Measurements from ENCODE around the gene RDM1.
A peak's percentile ranks its signal among the peaks of the same experiment; 100 is the strongest.
"Not testable (repeated sequence)": the region's sequence is repeated elsewhere in the genome, so short reads cannot be mapped to it uniquely, and the experiment has no call there.

Gene RDM1, protein sequence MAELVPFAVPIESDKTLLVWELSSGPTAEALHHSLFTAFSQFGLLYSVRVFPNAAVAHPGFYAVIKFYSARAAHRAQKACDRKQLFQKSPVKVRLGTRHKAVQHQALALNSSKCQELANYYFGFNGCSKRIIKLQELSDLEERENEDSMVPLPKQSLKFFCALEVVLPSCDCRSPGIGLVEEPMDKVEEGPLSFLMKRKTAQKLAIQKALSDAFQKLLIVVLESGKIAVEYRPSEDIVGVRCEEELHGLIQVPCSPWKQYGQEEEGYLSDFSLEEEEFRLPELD

DNA sequence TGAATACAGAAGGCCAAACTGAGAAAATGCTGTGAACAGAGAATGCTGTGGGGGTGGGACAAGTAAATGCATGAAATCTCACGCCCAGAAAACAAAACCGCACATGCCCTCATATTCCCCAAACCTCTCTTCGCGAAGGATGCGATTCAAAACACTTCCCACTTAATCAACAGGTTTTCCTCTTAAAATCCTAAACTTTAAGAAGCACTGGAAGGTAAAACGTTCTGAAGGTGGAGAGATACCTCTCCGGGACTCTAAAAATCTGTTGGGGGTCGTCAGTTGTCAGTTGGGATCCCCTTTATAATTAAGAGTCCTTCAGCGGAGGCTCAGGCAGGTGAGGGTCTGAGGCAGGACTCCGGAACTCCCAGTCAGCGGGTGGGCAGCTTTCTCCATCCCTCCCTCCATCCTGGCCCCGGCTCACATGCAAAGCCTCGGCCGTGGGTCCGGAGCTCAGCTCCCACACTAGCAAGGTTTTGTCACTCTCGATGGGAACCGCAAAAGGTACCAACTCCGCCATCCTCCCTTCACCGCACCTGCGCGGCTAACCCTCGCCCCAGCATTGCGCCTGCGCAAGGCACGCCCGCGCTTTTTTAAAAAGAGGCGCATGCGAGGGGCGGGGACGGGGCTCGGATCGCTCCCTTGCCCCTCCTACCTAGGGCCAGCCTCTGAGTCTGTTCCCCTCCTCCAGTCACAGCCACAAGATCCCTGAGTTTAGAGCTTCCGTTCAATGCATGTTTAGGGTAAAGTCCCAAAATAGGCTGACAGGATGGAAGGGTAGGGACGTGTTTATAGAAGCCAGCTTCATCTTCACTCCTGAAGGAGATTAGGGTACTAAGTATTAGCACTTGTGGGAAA lies at the start of gene RDM1:
RDM1 (minus strand) TSS at position 563 of the 855 bp plus-strand sequence; CDS start at position 517, 46 bp downstream.
- DNase-seq: peak; percentile 33

DNA sequence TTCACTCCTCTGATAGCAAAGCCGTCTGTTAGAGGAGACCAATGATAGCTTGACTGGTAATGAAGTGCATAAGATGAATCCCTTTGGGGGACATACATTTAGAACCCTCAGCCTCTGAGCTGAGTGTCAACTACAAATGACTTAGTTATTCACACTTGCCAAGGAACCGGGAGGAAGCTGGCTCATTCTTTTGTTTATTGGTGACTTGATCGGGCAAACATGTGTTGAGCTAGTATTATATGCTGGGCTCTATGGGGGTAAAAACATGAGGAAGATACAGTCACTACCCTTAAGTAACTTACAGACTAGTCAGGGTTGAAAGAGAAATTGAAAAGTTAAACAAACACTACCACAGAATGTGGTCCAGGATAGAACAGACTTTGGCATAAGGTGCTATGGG lies 47.8 kb upstream of the RDM1 start:
- DNase-seq: no peak

DNA sequence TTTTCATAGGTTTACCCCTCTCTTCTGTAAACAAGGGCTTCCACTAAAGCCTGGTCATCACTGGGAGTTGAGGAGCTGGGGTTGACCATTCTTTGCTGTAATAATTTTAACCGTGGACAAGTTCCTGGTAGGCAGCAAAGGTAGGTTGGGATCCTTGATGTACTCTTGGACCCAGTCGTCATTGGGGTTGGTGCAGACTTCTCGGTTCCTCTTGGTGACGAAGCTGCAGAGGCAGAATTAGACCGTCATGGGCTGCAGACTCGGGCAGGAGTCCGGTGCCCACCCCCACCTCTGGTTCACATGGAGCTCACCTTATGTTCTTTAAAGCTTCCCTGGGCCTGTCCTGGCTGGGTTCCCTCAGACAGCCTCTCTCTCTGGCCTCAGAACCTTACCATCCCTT lies 46.9 kb upstream of the RDM1 start:
- DNase-seq: no peak

DNA sequence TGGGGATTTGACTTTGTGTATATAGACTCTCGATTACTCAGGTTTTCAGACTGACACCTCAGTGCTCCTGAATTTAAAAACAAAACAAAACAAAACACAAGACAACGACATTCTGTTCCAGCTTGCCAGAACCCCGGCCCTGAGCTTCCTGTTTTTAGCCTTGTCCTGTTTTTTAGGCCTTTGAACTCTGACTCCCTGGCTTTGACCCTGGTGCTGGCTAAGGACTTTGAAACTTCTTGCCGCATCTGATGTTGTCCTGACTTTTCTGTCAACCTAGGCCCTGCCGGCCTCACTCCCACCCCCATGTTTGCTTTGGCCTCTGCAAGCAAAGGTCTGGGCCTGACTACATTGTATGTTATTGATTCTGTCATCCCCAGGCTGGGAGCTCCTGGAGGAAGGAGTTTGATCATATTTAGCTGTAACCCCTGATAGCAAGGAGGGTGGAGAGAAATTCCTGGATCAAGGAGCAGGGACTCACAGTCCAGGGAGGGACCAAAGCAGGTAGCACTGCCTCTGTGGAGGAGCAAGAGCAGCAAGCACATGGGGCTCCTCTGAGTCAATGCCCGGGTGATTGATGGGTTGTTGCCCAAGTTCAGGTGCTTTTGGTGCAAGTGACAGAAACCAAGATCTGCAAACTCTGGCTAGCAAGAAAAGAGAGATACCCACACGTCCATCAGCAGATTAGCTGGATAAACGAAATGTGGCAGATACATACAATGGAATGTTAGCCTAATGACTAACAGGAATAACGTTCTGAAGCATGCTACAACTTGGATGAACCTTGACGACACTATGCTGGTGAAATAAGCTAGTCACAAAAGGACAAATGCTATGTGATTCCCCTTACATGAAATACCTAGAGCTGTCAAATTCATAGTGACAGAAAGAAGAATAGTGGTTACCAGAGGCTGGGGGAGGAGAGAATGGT lies 43.0 kb upstream of the RDM1 start:
- no peak for DNase-seq

DNA sequence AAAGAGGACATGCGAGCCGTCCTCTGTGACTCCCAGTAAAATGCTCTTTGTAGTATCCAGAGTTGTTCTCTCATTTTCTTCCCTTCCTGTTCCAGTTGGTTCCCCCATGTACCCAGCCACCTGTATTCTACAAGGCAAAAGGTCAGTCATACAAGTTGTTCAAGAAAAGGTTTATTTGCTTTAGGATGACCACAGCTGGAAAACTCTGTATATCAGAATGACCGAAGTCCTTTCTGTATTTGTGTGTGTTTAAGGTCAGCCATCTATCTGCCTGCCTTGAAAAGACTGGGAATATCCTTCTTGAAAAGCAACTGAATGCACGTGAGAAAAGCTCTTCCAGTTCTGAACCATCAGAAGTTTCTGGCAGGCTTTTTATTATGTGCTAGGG lies 42.4 kb upstream of the RDM1 start:
- no peak for DNase-seq

DNA sequence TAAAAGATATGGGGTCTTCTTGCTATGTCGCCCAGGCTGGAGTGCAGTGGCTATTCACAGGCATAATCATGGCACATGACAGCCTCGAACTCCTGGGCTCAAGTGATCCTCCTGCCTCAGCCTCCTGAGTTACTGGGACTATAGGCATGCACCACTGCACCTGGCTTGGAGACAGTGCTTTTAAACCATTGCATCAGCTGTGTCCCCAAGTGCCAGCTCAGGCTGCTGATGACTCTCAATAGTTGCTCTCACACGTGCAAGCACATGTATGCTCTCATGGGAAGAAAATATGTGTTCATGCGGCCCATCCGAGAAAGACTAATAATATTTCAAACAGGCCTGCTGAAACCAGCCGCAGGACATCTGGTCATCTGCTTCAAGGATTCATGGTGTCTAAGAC lies 42.0 kb upstream of the RDM1 start:
- no peak for DNase-seq

DNA sequence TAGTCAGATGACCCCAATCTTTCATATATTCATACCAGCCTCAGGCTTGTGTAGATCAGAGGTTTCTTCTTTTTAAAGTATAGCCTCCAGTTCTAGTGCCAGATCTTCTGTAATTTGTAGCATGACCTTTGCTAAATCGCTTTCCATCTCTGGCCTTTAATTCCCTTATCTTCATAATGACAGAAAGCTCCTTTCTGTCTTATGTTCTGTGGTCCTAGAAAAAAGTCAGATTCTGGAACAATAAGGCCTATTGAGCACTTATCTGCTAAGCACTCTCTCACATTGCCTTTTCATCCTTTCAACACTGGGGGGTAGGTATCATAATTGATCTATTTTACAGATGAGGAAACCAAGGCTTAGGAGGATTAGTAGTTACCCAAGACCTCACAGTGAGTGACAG lies 41.5 kb upstream of the RDM1 start:
- DNase-seq: no peak

DNA sequence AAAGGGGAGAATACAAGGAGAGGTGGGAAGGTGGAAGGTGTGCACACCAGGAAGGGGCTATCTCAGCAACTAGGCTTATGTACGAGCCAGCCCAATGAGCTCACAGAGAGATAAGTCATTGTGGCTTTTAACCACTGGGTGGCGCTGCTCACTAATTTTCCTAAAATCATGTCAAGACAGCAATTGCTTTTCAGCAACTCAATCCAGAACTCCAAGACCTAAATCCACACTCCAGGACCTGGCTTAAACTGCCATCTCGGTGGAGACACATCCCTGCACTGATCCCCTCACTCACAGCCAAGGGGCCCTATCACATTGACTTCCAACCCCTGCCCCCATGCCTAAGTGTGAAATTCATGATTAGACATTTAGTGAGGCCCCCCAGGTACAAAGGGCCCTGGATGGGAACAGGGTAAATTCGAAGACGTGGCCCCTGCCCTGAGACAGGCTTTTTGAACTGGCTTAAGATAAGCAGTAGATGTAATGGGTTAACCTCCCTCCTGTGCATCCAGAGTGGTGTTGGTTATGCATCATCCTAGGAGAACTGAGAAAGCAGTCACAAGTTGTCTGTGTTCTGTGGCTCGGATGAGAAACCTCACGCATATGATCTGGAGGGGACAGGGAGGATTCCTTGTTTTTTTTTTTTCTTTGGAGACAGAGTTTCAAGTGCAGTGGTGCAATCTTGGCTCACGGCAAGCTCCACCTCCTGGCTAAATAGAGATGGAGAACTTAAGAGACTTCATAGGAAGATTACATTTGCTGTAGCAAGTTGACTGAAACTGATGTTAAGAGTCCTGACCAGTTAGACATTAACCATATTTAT lies 39.2 kb upstream of the RDM1 start:
- DNase-seq: peak; percentile 28

DNA sequence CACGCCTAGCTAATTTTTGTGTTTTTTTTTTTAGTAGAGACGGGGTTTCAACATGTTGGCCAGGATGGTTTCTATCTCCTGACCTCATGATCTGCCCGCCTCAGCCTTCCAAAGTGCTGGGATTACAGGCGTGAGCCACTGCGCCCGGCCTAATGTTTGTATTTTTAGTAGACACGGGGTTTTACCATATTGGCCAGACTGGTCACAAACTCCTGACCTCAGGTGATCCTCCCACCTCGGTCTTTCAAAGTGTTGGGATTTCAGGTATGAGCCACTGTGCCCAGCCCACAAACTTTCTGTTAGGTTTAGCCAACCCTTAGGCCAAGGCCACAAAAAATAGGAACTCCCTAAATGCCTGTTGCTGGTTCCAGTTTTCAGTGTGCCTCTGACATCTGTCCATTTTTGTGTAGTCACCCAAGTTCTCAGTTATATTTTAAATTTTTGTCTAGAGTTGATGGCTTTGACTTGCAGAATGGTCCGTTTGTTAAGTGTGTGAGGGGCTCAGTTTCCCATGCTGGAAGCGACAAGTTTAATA lies 38.0 kb upstream of the RDM1 start:
- DNase-seq: no peak

DNA sequence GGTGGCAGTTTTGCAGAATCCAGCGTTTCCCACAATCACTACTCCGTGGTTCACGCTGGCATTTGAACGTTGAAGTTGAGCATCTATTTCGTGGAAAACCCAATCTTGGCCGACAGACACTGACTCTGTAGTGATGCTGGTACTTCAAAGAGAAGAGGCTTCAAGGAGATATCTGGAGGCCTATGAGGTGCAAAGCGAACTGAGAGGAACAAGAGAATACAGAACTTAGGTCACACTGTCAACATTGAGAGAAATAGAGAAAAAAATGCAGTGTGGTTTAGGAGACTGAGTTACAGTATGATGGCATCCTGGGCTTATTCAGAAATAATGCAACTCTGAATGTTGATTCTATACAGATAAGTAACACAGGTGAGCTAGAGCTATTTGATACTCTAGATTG lies 34.7 kb upstream of the RDM1 start:
- DNase-seq: no peak

DNA sequence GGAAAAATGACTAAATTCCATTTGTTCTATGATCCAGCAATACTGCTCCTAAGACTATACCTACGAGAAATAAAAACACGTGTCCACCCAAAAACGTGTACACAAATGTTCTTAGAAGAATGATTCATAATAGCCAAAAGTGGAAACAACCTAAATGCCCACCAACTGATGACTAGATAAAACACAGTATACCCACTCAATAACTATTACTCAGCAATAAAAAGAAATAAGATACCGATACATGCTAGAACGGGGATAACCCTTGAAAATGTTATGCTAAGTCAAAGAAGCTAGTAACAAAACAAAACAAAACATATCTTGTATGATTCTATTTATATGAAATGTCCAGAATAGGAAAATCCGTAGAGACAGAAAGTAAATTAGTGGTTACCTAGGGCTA lies 33.1 kb upstream of the RDM1 start:
- no peak for DNase-seq

DNA sequence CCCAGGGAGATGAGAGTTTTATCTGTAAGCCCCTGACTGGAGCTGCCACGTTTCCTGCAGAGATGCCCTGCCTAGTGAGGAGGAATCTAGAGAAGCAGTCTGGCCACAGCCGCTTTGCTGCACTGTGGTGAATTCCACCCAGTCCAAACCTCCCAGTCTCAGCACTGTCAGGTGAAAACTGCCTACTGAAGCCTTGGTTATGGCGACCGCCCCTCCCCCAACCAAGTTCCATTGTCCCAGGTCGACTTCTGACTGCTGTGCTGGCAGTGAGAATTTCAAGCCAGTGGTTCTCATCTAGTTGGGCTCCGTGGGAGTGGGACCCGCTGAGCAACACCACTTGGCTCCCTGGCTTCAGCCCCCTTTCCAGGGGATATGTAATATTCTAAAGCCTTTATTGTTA lies 23.1 kb upstream of the RDM1 start:
- no peak for DNase-seq

DNA sequence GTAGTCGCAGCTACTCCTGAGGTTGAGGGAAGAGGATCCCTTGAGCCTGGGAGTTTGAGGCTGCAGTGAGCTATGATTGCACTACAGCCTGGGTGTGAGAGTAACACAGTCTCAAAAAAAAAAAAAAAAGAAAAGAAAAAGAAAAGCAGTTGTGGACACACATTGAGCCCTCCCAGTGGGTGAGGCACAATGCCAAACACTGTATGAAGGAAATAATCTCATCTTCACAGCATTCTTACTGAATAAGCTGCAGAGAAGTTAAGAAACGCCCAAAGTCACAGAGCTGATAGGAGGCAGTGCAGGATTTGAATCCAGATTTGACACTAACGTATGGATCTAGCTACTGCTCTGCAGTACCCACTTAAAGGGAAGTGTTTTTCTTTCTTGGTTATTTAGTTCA lies 18.8 kb upstream of the RDM1 start:
- no peak for DNase-seq

DNA sequence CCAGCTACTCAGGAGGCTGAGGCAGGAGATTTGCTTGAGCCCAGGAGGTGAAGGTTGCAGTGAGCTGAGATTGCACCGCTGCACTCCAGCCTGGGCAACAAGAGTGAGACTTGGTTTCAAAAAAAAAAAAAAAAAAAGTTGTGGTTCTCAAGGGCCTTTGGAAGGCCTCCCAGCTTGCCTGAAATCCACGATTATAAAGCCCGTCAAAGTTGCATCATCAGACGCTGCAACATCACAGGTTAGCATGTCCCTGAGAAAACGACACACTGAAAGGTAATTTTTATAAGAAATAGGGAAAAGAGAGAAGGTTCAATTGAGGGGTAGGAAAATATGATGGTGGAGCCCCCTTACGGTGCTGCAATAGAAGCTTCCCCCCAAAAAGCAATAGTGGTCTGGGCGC lies 17.5 kb upstream of the RDM1 start:
- no peak for DNase-seq

DNA sequence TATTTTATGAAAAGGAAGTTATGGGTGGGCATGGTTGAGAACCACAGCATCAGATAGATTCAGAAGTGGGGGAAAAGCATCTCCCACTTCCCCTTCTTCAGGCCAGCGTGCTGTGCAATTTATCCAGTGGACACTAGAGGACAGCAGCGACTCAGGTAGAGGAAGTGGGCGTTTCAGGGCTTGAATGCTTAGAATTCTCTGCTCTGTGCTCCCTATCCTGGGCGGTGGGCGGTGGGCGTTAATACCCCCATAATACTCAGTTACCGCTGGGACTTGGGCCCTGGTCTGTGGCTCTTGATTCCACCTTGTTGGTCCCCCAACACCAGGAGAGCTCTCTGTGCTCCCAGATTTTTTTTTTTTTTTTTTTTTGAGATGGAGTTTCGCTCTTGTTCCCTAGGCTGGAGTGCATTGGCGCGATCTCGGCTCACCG lies 16.6 kb upstream of the RDM1 start:
- DNase-seq: no peak

DNA sequence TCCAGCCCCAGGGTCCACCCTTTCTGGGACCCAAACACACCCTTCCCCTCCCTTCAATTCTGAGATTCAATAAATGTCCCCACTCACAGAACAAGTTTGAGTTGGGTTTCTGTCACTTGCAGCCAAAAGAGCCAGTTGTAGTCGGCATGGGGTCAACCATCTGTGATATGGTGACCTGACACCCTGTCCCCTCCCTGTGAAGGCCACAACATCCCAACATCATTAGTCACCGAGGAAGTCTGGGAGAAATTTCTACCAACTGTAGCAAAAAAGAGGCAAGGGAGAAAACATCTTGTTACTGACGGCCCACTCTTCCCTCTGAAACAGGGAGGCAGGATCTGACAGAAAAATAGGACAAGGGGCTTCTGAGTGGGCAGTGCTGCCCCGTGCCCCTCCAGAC lies 13.6 kb upstream of the RDM1 start:
- no peak for DNase-seq

DNA sequence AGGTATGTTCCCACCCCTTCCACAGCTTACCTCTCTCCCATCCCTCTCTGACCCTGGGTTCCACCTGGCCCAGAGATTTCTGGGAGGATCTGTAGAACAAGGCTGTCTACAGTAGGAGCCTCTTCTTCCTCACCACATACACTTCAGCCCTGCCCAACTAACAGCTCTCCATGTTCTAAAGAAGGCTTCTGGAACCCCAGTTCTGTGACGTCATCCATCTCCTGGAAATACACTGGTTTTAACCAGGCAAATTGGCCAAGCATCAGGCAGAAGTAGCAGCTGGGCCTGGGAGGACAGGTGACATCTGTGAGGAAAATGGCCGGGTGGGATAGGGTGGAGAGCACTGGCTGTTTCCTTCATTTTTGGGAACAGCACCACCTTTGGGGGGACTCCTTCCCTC lies 13.0 kb upstream of the RDM1 start, which contains the start of gene LYZL6:
LYZL6 (minus strand) TSS at position 177 of the 400 bp plus-strand sequence. CDS start 4,357 bp downstream, outside the sequence.
- no peak for DNase-seq

DNA sequence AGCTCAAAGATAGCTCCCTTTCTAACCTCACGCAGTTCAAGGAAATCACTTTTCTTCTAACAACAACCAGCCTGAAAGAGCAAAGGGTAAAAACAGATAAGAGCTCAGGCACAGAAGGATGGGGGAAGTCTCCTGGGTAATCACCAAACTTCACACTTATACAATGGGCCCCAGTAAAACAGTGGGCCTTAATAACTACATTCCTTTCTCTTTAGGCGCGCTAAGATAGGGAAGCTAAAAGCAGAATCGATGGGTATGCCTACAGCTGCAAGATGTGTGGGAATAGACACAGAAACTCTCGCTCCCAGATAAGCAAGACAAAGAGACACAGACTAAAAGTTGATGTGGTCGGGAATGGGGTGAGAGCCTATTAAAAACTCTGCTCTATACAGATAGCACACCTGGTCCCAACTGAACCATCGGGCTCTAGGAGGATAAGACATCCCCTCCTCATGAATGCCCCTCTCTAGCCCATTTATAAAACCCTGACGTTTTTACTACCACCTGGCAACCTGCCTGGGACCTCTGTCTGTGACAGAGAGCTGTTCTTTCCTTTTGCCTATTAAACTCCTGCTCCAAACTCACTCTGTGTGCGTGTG lies 12.1 kb upstream of the RDM1 start:
- DNase-seq: no peak

DNA sequence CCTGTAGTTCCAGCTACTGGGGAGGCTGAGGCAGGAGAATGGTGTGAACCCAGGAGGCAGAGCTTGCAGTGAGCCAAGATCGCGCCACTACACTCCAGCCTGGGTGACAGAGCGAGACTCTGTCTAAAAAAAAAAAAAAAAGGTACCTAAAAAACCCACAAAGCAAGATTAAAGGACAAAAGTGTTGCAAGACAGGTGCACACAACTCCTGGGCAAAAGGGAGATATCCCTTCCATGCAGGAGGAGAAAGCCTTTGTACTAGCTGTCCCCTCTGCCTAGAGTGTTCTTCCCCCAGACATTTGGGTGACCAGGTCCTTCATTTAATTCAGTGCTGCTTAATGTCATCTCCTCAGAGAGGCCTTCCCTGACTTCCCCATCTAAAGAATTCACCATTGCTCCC lies 7.9 kb upstream of the RDM1 start:
- DNase-seq: not testable (repeated sequence)

DNA sequence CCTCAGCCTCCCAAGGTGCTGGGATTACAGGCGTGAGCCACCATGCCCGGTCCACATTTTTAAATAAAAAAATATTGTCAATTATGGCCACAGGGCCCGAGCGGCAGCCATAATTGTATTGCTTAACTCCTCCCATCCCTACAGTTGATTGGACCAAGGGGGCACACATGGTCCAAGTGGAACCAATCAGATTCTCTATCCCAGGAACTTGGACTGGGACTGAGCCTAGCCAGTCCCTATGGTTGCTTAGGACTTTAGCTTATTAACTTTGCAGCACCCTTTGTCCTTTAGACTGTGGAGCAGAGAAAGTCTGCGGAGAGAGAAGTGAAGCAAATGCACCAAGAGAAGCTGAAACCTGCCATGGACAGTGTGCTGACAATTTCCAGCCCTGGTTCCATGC lies 5.5 kb upstream of the RDM1 start:
- DNase-seq: no peak

DNA sequence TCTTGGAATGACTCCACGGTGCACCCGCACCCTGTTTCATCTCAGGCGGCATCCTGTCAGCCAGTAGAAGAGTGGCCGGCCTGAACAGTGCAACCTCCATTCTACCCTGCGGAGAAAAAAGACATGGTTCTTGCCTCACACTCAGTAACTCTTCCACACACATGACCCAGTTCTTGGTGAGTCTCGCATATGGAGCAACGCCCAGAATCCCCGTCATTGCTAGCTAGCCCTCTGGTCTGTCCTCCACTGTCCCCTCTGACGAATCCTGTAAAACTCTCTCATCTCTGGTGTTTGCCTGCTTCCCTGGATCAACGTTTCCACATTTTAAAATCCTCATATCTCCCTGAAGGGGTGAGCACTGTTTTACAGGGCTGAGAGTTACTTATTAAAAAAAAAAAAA lies 4.2 kb upstream of the RDM1 start:
- DNase-seq: peak; percentile 13

DNA sequence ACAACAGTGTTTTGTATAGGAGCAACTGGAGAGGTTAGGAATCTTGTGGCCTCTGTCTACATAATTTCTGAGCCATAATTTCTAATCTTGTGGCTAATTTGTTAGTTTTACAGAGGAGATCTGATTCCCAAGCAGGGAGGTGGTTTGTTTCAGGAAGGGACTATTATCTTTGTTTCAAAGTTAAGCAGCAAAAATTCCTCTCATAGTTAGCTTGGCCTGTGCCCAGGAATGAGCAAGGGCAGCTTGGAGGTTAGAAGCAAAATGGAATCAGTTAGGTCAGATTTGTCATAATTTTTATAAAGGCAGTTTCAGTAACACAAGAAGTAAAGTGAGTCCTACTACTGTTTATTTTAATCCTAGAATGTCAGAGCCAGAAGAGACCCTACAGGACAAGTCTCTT lies 2.0 kb upstream of the RDM1 start:
- DNase-seq: no peak
